NT2/D1 (cell line): ENCODE results near the gene HLA-DPB1.

Experiments used
- SUZ12 ChIP-seq: IDR thresholded peaks from 2 replicates; pipeline ENCODE4 v1.6.1; 2011; ENCODE audit not compliant: insufficient read length, insufficient read depth; ENCODE audit errors: extremely low read depth
- YY1 ChIP-seq: IDR thresholded peaks from 2 replicates; pipeline ENCODE4 v1.6.1; 2011; ENCODE audit not compliant: insufficient read length, insufficient read depth
- ZNF274 ChIP-seq: IDR thresholded peaks from 2 replicates; pipeline ENCODE4 v1.6.1; 2011; ENCODE audit warnings: mild to moderate bottlenecking, low read depth, low read length

DNA sequence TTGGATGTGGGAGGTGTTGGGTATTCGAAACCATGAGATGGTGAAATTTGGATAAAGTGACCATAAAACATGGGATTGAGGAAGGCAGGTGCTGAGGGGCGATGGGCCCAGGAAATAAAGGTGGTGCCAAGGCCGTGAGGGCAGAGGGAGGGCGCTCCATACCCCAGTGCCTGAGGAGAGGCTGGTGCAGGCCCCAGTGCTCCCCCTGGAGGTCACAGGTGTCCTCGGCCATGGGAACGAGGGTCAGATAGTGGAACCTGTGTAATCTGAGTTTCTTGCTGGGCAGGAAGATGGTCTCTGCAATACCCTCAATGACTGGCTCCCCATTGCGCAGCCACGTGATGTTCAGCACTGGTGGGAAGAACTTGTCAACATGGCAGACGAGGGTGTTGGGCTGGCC is 16.2 kb downstream of the HLA-DPB1 start:
- TF ChIP-seq YY1 (no peak), SUZ12 (no peak), ZNF274 (no peak)
